ENCODE results near the gene USP11. TPM values are rescaled to one million over a fixed set of nuclear protein-coding genes. Genes with fewer than 3 reads are reported as not detected.

The USP11 gene
- total and polyA plus RNA-seq, 2 of the 4 experiments (the other 2 are of a cell fraction) = 33.5 to 59.7 TPM

GRCh38 chrX:47204970-47205369 lies 27.8 kb upstream of the USP11 start:
- no TSS peak for BruUV-seq (replicated peaks)
- Histone ChIP-seq H3K23ac (ENCODE audit: low read depth, low read length) (no peak overlapping the region), H2AK9ac (replicated peaks; ENCODE audit: low read depth, low read length, poor library complexity) (no peak overlapping the region), H3K14ac (replicated peaks; ENCODE audit: low read depth, low read length) (no peak overlapping the region), H3K4me2 (ENCODE audit: low read depth, low read length) (no peak overlapping the region), H3K27me3 (ENCODE audit: control insufficient read depth, insufficient read depth, low read length) (no peaks in the 10 kb centered on the region; the same call in 1 of the 2 replicates), H4K91ac (ENCODE audit: insufficient read depth, low read depth, low read length) (no peak overlapping the region), H3K4me1 (ENCODE audit: control insufficient read depth, insufficient read depth, low read length) (no peaks in the 10 kb centered on the region), H2BK5ac (ENCODE audit: low read depth, low read length, poor library complexity, severe bottlenecking) (no peak overlapping the region), H4K5ac (ENCODE audit: low read depth, low read length) (no peak overlapping the region), H3K4ac (ENCODE audit: low read depth, low read length) (no peak overlapping the region), H2BK15ac (ENCODE audit: low read depth, low read length) (no peak overlapping the region), H2AK5ac (ENCODE audit: low read depth, low read length) (no peak overlapping the region), H2AFZ (replicated peaks; ENCODE audit: low read length, poor library complexity) (no peak overlapping the region), H3K27ac (ENCODE audit: insufficient read depth, low read length) (no peak overlapping the region), H3K36me3 (ENCODE audit: control insufficient read depth, insufficient read depth, low read length) (peaks cover 86% of the 10 kb centered on the region), H3K9me1 (ENCODE audit: insufficient read depth, low read length) (no peaks in the 10 kb centered on the region), H4K20me1 (ENCODE audit: insufficient read depth, low read length) (peaks cover 55% of the 10 kb centered on the region), H2BK20ac (ENCODE audit: low read depth, low read length) (no peak overlapping the region), H3K9ac (ENCODE audit: low read depth, low read length) (no peak overlapping the region), H3K4me3 (ENCODE audit: insufficient read depth, low read depth, low read length) (no peak overlapping the region), H3K18ac (ENCODE audit: low read depth, low read length) (no peak overlapping the region), H3K79me1 (ENCODE audit: low read depth in 1 of 2, low read length in 2 of 2) (peaks cover 22 to 45% of the 10 kb centered on the region in 2 experiments), H4K8ac (ENCODE audit: low read depth in 2 of 2, low read length in 2 of 2) (no peak overlapping the region), H3K9me3 (ENCODE audit: control insufficient read depth, insufficient read depth, low read length) (no peaks in the 10 kb centered on the region), H2BK120ac (ENCODE audit: low read depth, low read length) (no peak overlapping the region), H3K56ac (ENCODE audit: extremely low read depth, insufficient read depth, low read length) (no peak overlapping the region)
- ChIA-PET POLR2A (ENCODE audit: unreplicated experiment) (no interaction called here), CTCF (no interaction called here)
- WGBS, 2 experiments (ENCODE audit: extremely low coverage in 2 of 2, insufficient read length in 1 of 2) = 100% methylated on average over 2 of the region's 5 CpGs; no CpG with 5 or more reads in 1 of the 2 experiments
- intact Hi-C loops (cut with micrococcal nuclease) (no loop called here), dilution Hi-C loops (cut with HindIII; ENCODE audit: low sequenced_read_pairs, unreplicated experiment) (no loop called here), in situ Hi-C loops (cut with MboI; ENCODE audit: low sequenced_read_pairs) (loop anchor here (25.0 kb wide), 1 partner anchor 432 kb away; the partner anchor contains the start of gene CFP)
- no peak for TF ChIP-seq POLR2A (IDR thresholded peaks at IDR 0.05; ENCODE audit: low read depth, low read length)
- DNase-seq = no peak
- ATAC-seq (ENCODE audit: low read depth) = no peak

All from IMR-90 (cell line).